Measurements from ENCODE around the gene C4A.
"Not testable (repeated sequence)": the region's sequence is repeated elsewhere in the genome, so short reads cannot be mapped to it uniquely, and the experiment has no call there.

Gene C4A

GRCh38 chr6:31977816-31978431, 3.9 kb upstream of the C4A start:
- Histone ChIP-seq H3K9me3 (ENCODE audit: low read length) (no peaks in the 10 kb centered on the region), H2AFZ (ENCODE audit: low read depth, low read length) (no peak overlapping the region), H3K4me3 (ENCODE audit: low read length) (no peak overlapping the region), H3K27me3 (ENCODE audit: insufficient read depth, low read length) (no peaks in the 10 kb centered on the region), H3K4me1 (ENCODE audit: insufficient read depth, low read length) (peaks cover 5% of the 10 kb centered on the region), H3K36me3 (ENCODE audit: insufficient read depth, low read length) (peaks cover 18% of the 10 kb centered on the region)

GRCh38 chr6:31978831-31979230, 3.0 kb upstream of the C4A start:
- Histone ChIP-seq H3K9me3 (ENCODE audit: low read length) (no peaks in the 10 kb centered on the region), H3K4me1 (ENCODE audit: insufficient read depth, low read length) (no peaks in the 10 kb centered on the region), H2AFZ (ENCODE audit: low read depth, low read length) (no peak overlapping the region), H3K27me3 (ENCODE audit: insufficient read depth, low read length) (no peaks in the 10 kb centered on the region), H3K36me3 (ENCODE audit: insufficient read depth, low read length) (peaks cover 18% of the 10 kb centered on the region), H3K4me3 (ENCODE audit: low read length) (no peak overlapping the region)

- Histone ChIP-seq H3K9me3 (ENCODE audit: low read length) (no peaks in the 10 kb centered on the region), H3K4me3 (ENCODE audit: low read length) (no peak overlapping the region), H3K27me3 (ENCODE audit: insufficient read depth, low read length) (no peaks in the 10 kb centered on the region), H3K36me3 (ENCODE audit: insufficient read depth, low read length) (peaks cover 18% of the 10 kb centered on the region), H2AFZ (ENCODE audit: low read depth, low read length) (no peak overlapping the region), H3K4me1 (ENCODE audit: insufficient read depth, low read length) (no peaks in the 10 kb centered on the region)
These were observed 2.5 kb upstream of the C4A start for GRCh38 chr6:31979238-31979898.

DNA sequence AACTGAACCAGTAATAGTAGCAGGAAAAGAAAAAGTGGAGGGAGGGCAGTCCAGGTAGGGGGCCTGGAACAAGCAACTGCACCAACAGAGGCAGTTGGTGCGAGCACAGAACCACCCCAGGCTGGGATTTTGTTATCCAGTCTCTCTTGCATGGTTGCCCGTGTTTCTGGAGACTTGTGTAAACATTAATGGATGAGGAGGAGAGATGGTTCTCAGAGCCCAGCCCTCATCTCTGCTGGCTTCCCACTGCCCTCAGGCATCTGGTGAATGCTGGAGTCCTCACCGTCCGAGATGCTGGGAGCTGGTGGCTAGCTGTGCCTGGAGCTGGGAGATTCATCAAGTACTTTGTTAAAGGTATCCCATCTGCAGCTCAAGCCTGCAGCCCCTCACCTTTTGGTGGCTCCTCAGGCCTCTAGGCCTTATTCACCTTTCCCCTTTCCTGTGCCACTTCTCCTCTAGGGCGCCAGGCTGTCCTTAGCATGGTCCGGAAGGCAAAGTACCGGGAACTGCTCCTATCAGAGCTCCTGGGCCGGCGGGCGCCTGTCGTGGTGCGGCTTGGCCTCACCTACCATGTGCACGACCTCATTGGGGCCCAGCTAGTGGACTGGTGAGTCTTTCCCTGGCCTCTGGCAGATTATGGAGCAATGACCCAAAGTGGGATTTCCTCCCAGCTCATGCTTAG, 1.5 kb upstream of the C4A start:
- not testable (repeated sequence) for H3K27me3 ChIP-seq (ENCODE audit: insufficient read depth, low read length); H2AFZ ChIP-seq (ENCODE audit: low read depth, low read length); H3K4me3 ChIP-seq (ENCODE audit: low read length); H3K9me3 ChIP-seq (ENCODE audit: low read length); H3K4me1 ChIP-seq (ENCODE audit: insufficient read depth, low read length)
- H3K36me3 ChIP-seq (ENCODE audit: insufficient read depth, low read length) = peaks cover 18% of the 10 kb centered on the region

GRCh38 chr6:31980998-31981397, 859 bp upstream of the C4A start:
- H2AFZ ChIP-seq (ENCODE audit: low read depth, low read length); H3K27me3 ChIP-seq (ENCODE audit: insufficient read depth, low read length); H3K4me1 ChIP-seq (ENCODE audit: insufficient read depth, low read length); H3K9me3 ChIP-seq (ENCODE audit: low read length); H3K4me3 ChIP-seq (ENCODE audit: low read length): not testable (repeated sequence)
- peaks cover 18% of the 10 kb centered on the region for H3K36me3 ChIP-seq (ENCODE audit: insufficient read depth, low read length)

DNA sequence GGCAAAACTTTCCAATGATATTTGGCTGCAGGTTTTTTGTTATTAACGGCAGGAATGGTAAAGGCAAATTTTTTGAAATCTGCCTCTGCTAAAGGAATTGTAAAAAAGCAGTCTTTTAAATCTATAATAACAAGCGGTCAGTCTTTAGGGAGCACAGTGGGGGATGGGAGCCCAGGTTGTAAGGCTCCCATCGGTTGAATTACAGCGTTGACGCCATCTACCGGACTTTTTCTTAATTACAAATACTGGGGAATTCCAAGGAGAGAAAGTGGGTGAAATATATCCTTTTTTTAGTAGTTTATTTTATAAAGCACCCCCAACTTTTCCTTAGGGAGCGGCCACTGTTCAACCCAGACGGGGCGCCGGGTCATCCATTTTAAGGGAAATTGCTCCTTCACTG, 7.5 kb downstream of the C4A start:
- H3K36me3 ChIP-seq (ENCODE audit: insufficient read depth, low read length); H3K4me3 ChIP-seq (ENCODE audit: low read length); H3K9me3 ChIP-seq (ENCODE audit: low read length); H3K4me1 ChIP-seq (ENCODE audit: insufficient read depth, low read length); H2AFZ ChIP-seq (ENCODE audit: low read depth, low read length); H3K27me3 ChIP-seq (ENCODE audit: insufficient read depth, low read length): not testable (repeated sequence)

DNA sequence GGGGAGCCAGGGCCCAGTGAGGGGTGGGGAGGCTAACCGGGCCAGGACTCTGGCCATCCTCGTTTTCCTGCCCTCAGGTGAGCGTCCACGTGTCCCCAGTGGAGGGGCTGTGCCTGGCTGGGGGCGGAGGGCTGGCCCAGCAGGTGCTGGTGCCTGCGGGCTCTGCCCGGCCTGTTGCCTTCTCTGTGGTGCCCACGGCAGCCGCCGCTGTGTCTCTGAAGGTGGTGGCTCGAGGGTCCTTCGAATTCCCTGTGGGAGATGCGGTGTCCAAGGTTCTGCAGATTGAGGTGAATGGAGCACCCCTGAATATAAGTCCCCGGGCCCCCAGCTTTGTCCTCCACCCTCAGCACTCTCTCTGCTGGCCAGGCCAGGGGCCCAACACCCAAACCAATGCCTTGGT, 12.6 kb downstream of the C4A start:
- H3K27me3 ChIP-seq (ENCODE audit: insufficient read depth, low read length); H3K9me3 ChIP-seq (ENCODE audit: low read length); H3K4me1 ChIP-seq (ENCODE audit: insufficient read depth, low read length); H2AFZ ChIP-seq (ENCODE audit: low read depth, low read length); H3K4me3 ChIP-seq (ENCODE audit: low read length); H3K36me3 ChIP-seq (ENCODE audit: insufficient read depth, low read length): not testable (repeated sequence)

DNA sequence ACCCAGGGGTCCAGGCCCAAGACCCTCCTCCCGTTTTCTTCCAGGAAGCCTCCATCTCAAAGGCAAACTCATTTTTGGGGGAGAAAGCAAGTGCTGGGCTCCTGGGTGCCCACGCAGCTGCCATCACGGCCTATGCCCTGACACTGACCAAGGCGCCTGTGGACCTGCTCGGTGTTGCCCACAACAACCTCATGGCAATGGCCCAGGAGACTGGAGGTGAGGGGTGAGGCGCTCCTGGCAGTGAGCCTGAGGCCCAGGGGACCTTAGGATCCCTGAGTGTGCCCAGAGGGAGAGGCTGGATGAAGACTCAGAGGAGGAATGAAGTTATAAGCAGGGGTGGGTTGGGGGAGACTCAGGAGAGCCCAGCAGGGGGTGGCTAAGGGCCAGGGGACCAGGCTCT, 14.5 kb downstream of the C4A start:
- not testable (repeated sequence) for H3K27me3 ChIP-seq (ENCODE audit: insufficient read depth, low read length); H3K4me3 ChIP-seq (ENCODE audit: low read length); H3K9me3 ChIP-seq (ENCODE audit: low read length); H2AFZ ChIP-seq (ENCODE audit: low read depth, low read length); H3K36me3 ChIP-seq (ENCODE audit: insufficient read depth, low read length); H3K4me1 ChIP-seq (ENCODE audit: insufficient read depth, low read length)

- H3K27me3 ChIP-seq (ENCODE audit: insufficient read depth, low read length); H2AFZ ChIP-seq (ENCODE audit: low read depth, low read length); H3K4me1 ChIP-seq (ENCODE audit: insufficient read depth, low read length); H3K36me3 ChIP-seq (ENCODE audit: insufficient read depth, low read length); H3K9me3 ChIP-seq (ENCODE audit: low read length); H3K4me3 ChIP-seq (ENCODE audit: low read length): not testable (repeated sequence)
These were observed 20.9 kb downstream of the C4A start for GRCh38 chr6:32002546-32003268.

DNA sequence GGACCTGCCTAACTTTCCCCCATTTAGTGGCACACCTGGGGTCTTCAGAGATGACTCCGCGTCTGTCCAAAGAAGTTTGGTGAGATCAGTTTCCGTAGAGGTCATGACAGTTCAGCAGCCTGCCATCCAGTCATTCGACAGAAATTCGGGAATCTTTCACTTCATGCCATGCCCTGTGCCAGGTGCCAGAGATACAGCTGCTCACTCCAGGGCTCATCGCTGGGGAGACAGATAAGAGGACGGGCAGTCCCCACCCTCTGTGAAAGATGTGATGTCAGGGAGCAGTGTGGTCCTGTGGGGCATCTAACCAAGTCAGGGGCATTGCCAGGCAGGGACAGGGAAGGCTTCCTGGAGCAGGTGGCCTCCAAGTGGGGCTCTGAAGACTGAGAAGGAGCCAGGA, 21.4 kb downstream of the C4A start:
- H3K27me3 ChIP-seq (ENCODE audit: insufficient read depth, low read length); H3K4me3 ChIP-seq (ENCODE audit: low read length); H3K9me3 ChIP-seq (ENCODE audit: low read length); H3K4me1 ChIP-seq (ENCODE audit: insufficient read depth, low read length); H3K36me3 ChIP-seq (ENCODE audit: insufficient read depth, low read length); H2AFZ ChIP-seq (ENCODE audit: low read depth, low read length): not testable (repeated sequence)

- H3K9me3 ChIP-seq (ENCODE audit: low read length); H3K4me3 ChIP-seq (ENCODE audit: low read length); H3K36me3 ChIP-seq (ENCODE audit: insufficient read depth, low read length); H2AFZ ChIP-seq (ENCODE audit: low read depth, low read length); H3K4me1 ChIP-seq (ENCODE audit: insufficient read depth, low read length); H3K27me3 ChIP-seq (ENCODE audit: insufficient read depth, low read length): not testable (repeated sequence)
These were observed 22.5 kb downstream of the C4A start for GRCh38 chr6:32004393-32004792.

- H3K36me3 ChIP-seq (ENCODE audit: insufficient read depth, low read length); H3K9me3 ChIP-seq (ENCODE audit: low read length); H3K4me3 ChIP-seq (ENCODE audit: low read length); H3K27me3 ChIP-seq (ENCODE audit: insufficient read depth, low read length); H2AFZ ChIP-seq (ENCODE audit: low read depth, low read length); H3K4me1 ChIP-seq (ENCODE audit: insufficient read depth, low read length): not testable (repeated sequence)
These were observed 23.1 kb downstream of the C4A start for GRCh38 chr6:32004864-32005537.

GRCh38 chr6:32005538-32005880, 23.7 kb downstream of the C4A start:
- not testable (repeated sequence) for H3K36me3 ChIP-seq (ENCODE audit: insufficient read depth, low read length); H3K4me1 ChIP-seq (ENCODE audit: insufficient read depth, low read length); H3K9me3 ChIP-seq (ENCODE audit: low read length); H2AFZ ChIP-seq (ENCODE audit: low read depth, low read length); H3K27me3 ChIP-seq (ENCODE audit: insufficient read depth, low read length); H3K4me3 ChIP-seq (ENCODE audit: low read length)

Data from neuron (in vitro differentiated cells).